ENCODE measurements around the gene SLC39A9.
"Not testable (repeated sequence)": the region's sequence is repeated elsewhere in the genome, so short reads cannot be mapped to it uniquely, and the experiment has no call there.

- not testable (repeated sequence) for TF ChIP-seq CTCF (IDR thresholded peaks at IDR 0.05 in 4 of 5, conservative IDR thresholded peaks at IDR 0.05 in 1 of 5); POLR2A (IDR thresholded peaks at IDR 0.05)
Measured at GRCh38 chr14:69497866-69498265, 99.4 kb downstream of the SLC39A9 start.

Data from gastrocnemius medialis (tissue), 4 donors.